ENCODE data around the gene C4orf50. TPM values are rescaled to one million over a fixed set of nuclear protein-coding genes. Genes with fewer than 3 reads are reported as not detected.

The C4orf50 gene
- total RNA-seq, 8 experiments from 2014 or later = 0.09 to 1.2 (median 0.39) TPM

- ATAC-seq (replicated peaks in 6 of 8) = peak in 3 of 8 experiments; percentile 22 to 38 (median 31)
- no peak overlapping the region for H3K4me3 ChIP-seq
- WGBS, 10 experiments = 0 to 86% (median 63%) methylated on average over 1 to 3 of the region's 3 CpGs; no CpG with 5 or more reads in 1 of the 10 experiments
- H3K4me1 ChIP-seq (replicated peaks in 1 of 2) = peaks cover 0 to 3% of the 10 kb centered on the region in 2 donors
- in situ Hi-C loops (cut with MboI; ENCODE audit: low pct_unique_long_range_greater_than_20kb in 2 of 9, low sequenced_read_pairs in 9 of 9, unreplicated experiment in 9 of 9) = loop anchor here in 1 of 9 experiments (25.0 kb wide), 1 partner anchor 332 kb away; no protein-coding TSS in a partner anchor
- H3K27ac ChIP-seq = no peak overlapping the region
These were observed 37.6 kb downstream of the C4orf50 start for GRCh38 chr4:5980436-5981155.

DNA sequence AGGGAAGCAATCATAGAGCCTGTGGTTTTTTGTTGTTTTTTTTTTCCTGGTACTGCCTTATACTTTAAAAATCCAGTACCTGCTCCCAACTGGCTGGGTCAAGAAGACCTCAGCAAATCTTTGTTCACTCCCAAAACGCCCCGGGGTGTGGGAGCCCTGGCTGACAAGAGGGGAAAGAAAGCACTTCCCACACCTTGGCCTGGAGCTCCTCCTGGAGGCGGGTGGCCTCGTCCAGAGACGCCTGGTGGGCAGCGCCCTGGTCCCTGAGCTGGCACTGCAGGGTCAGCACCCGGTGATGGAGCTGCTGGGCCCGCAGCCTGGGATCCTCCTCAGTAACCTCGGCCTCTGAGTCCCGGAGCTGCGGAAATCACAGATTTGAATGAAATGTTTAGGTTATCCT, 38.2 kb downstream of the C4orf50 start:
- H3K27ac ChIP-seq = no peak overlapping the region
- H3K4me3 ChIP-seq = no peak overlapping the region
- WGBS, 10 experiments = 0 to 46% (median 0%) methylated on average over 2 to 6 of the region's 11 CpGs; no CpG with 5 or more reads in 2 of the 10 experiments
- in situ Hi-C loops (cut with MboI; ENCODE audit: low pct_unique_long_range_greater_than_20kb in 2 of 9, low sequenced_read_pairs in 9 of 9, unreplicated experiment in 9 of 9) = loop anchor here in 1 of 9 experiments (25.0 kb wide), 1 partner anchor 332 kb away; no protein-coding TSS in a partner anchor
- ATAC-seq (replicated peaks in 6 of 8) = peak; percentile 59 to 99 (median 92)
- H3K4me1 ChIP-seq (replicated peaks in 1 of 2) = peaks cover 0 to 3% of the 10 kb centered on the region in 2 donors

- ATAC-seq (replicated peaks in 6 of 8) = no peak
- Histone ChIP-seq H3K27ac (no peak overlapping the region), H3K4me3 (no peak overlapping the region), H3K4me1 (replicated peaks in 1 of 2) (peaks cover 0 to 3% of the 10 kb centered on the region in 2 donors)
- 50 to 73% (median 65%) methylated on average over 2 to 8 of the region's 9 CpGs; no CpG with 5 or more reads in 6 of the 10 experiments for WGBS, 10 experiments
- in situ Hi-C loops (cut with MboI; ENCODE audit: low pct_unique_long_range_greater_than_20kb in 2 of 9, low sequenced_read_pairs in 9 of 9, unreplicated experiment in 9 of 9) = loop anchor here in 1 of 9 experiments (25.0 kb wide), 1 partner anchor 335 kb away; no protein-coding TSS in a partner anchor
These were observed 41.3 kb downstream of the C4orf50 start for GRCh38 chr4:5976921-5977320.

GRCh38 chr4:5976431-5976830, 41.8 kb downstream of the C4orf50 start:
- no peak overlapping the region for H3K4me3 ChIP-seq
- peaks cover under 1 to 3% of the 10 kb centered on the region in 2 donors for H3K4me1 ChIP-seq (replicated peaks in 1 of 2)
- WGBS, 10 experiments = 50 to 100% (median 73%) methylated on average over 1 to 3 of the region's 6 CpGs; no CpG with 5 or more reads in 7 of the 10 experiments
- no peak overlapping the region for H3K27ac ChIP-seq
- in situ Hi-C loops (cut with MboI; ENCODE audit: low pct_unique_long_range_greater_than_20kb in 2 of 9, low sequenced_read_pairs in 9 of 9, unreplicated experiment in 9 of 9) = loop anchor here in 1 of 9 experiments (25.0 kb wide), 1 partner anchor 336 kb away; no protein-coding TSS in a partner anchor
- ATAC-seq (replicated peaks in 6 of 8) = no peak

- H3K27ac ChIP-seq = no peak overlapping the region
- ATAC-seq (replicated peaks in 6 of 8) = peak in 1 of 8 experiments; percentile 92
- in situ Hi-C loops (cut with MboI; ENCODE audit: low pct_unique_long_range_greater_than_20kb in 2 of 9, low sequenced_read_pairs in 9 of 9, unreplicated experiment in 9 of 9) = no loop called here
- peaks cover 0 to 4% of the 10 kb centered on the region in 2 donors for H3K4me1 ChIP-seq (replicated peaks in 1 of 2)
- no peak overlapping the region for H3K4me3 ChIP-seq
- WGBS, 10 experiments = 45 to 90% (median 73%) methylated on average over 3 to 13 of the region's 15 CpGs; no CpG with 5 or more reads in 5 of the 10 experiments
These were observed 43.9 kb downstream of the C4orf50 start for GRCh38 chr4:5974321-5974720.

DNA sequence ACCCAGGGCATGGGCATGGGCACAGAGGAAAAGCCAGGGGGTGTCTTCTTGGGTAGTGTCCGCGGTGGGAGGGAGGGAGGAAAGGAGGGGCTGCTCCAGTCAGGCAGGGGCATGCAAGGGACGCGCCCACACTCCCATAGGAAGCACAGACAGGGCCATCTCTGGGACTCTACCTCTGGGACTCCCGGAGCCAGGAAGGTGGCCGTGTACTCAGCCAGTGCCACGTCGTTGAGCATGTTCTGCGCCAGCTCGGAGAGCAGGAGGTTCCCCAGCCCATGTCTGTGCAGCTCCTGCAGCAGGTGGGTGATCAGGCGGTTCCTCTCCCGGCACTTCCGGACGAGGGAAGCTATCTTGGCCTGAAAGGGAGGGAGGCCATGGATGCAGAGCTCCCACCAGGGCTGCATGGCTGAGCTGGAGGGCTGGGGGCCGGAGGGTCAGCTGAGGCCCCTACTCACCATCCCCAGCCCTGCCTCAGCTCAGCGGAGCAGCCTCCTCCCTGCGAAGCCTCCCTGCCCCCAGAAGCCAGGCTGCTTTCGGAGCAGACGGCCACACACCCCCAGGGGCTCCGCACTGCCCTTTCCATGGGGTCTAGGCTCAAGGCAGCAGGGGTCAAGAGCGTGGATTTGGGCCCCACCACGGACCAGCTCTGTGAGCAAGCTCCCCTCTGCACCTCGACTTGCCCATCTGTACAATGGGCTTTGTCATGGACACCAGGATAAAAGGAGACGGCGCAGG, 44.6 kb downstream of the C4orf50 start:
- Histone ChIP-seq H3K4me1 (replicated peaks in 1 of 2) (peaks cover 0 to 4% of the 10 kb centered on the region in 2 donors), H3K27ac (no peak overlapping the region), H3K4me3 (no peak overlapping the region)
- no peak for ATAC-seq (replicated peaks in 6 of 8)
- WGBS, 10 experiments = 20 to 93% (median 56%) methylated on average over 2 to 13 of the region's 25 CpGs; no CpG with 5 or more reads in 4 of the 10 experiments
- in situ Hi-C loops (cut with MboI; ENCODE audit: low pct_unique_long_range_greater_than_20kb in 2 of 9, low sequenced_read_pairs in 9 of 9, unreplicated experiment in 9 of 9) = no loop called here

- H3K27ac ChIP-seq = no peak overlapping the region
- in situ Hi-C loops (cut with MboI; ENCODE audit: low pct_unique_long_range_greater_than_20kb in 2 of 9, low sequenced_read_pairs in 9 of 9, unreplicated experiment in 9 of 9) = no loop called here
- peaks cover 0 to 4% of the 10 kb centered on the region in 2 donors for H3K4me1 ChIP-seq (replicated peaks in 1 of 2)
- no peak overlapping the region for H3K4me3 ChIP-seq
- 20 to 100% (median 71%) methylated on average over 1 to 7 of the region's 10 CpGs; no CpG with 5 or more reads in 5 of the 10 experiments for WGBS, 10 experiments
- no peak for ATAC-seq (replicated peaks in 6 of 8)
These were observed 45.2 kb downstream of the C4orf50 start for GRCh38 chr4:5973033-5973432.

- 83 to 89% methylated on average over 1 to 8 of the region's 11 CpGs; no CpG with 5 or more reads in 8 of the 10 experiments for WGBS, 10 experiments
- in situ Hi-C loops (cut with MboI; ENCODE audit: low pct_unique_long_range_greater_than_20kb in 2 of 9, low sequenced_read_pairs in 9 of 9, unreplicated experiment in 9 of 9) = no loop called here
- H3K4me3 ChIP-seq = no peak overlapping the region
- H3K4me1 ChIP-seq (replicated peaks in 1 of 2) = peaks cover 3 to 4% of the 10 kb centered on the region in 2 donors
- H3K27ac ChIP-seq = no peak overlapping the region
- ATAC-seq (replicated peaks in 6 of 8) = no peak
These were observed 45.7 kb downstream of the C4orf50 start for GRCh38 chr4:5972571-5972970.

DNA sequence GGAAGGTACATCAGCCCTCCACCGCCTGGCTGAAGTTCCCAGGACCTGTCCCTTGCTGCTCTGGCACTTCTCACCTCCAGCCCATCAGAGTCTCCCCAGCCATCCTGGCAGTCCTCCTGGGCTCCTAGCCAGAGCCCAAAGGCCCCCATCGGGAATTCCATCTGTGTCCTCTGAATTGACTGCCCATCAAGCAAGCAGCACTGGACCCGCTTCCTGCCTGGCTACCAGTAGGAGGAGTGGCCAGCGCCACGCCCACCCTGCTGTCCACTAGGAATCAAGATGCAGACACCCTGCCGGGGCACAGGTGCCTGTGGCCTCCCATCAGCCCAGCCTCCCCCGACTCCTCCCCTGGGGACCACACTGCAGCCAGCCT, 47.2 kb downstream of the C4orf50 start:
- peak in 5 of 8 experiments; percentile 43 to 86 (median 76) for ATAC-seq (replicated peaks in 6 of 8)
- Histone ChIP-seq H3K27ac (no peak overlapping the region), H3K4me3 (no peak overlapping the region), H3K4me1 (replicated peaks in 1 of 2) (peaks cover 3 to 4% of the 10 kb centered on the region in 2 donors)
- in situ Hi-C loops (cut with MboI; ENCODE audit: low pct_unique_long_range_greater_than_20kb in 2 of 9, low sequenced_read_pairs in 9 of 9, unreplicated experiment in 9 of 9) = no loop called here
- 60 to 80% (median 60%) methylated on average over 1 to 2 of the region's 7 CpGs; no CpG with 5 or more reads in 7 of the 10 experiments for WGBS, 10 experiments

DNA sequence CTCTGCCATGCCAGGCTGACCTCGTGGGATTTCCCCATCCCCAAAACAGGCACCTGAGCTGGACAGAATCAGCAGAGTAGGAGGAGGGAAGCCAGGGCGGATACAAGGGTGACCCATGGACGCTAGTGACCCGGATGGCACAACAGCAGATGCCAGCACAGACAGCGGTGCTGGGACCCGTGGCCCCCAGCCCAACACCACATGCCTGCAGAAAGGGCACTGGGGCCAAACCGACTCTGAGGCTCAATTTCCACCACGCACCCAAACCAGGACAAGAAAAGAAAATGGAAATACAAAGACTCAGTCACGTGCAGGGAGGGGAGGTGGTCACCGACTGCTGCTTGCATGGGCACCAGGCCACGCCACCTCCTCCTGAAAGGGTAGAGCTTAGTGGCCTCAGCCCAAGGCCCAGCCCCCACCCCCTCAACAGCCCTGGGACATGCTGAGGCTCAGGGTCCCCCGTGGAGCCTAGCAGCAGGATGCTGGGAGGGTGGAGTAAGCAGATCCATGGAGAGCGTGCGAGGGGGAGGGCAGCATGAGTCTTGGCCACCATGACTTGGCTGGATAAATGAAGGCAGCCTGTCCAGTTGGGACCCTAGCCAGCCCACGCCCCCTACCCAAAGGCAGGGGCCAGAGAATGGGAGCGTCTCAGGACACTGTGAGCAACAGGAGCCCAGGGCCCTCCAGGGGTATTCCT, 47.7 kb downstream of the C4orf50 start:
- Histone ChIP-seq H3K4me1 (replicated peaks in 1 of 2) (peaks cover 3 to 4% of the 10 kb centered on the region in 2 donors), H3K27ac (no peak overlapping the region), H3K4me3 (no peak overlapping the region)
- ATAC-seq (replicated peaks in 6 of 8) = peak in 2 of 8 experiments; percentile 3 to 28
- WGBS, 10 experiments = 58 to 90% (median 62%) methylated on average over 2 to 6 of the region's 16 CpGs; no CpG with 5 or more reads in 6 of the 10 experiments
- in situ Hi-C loops (cut with MboI; ENCODE audit: low pct_unique_long_range_greater_than_20kb in 2 of 9, low sequenced_read_pairs in 9 of 9, unreplicated experiment in 9 of 9) = no loop called here

GRCh38 chr4:5969777-5970176, 48.5 kb downstream of the C4orf50 start:
- in situ Hi-C loops (cut with MboI; ENCODE audit: low pct_unique_long_range_greater_than_20kb in 2 of 9, low sequenced_read_pairs in 9 of 9, unreplicated experiment in 9 of 9) = no loop called here
- no peak for ATAC-seq (replicated peaks in 6 of 8)
- no peak overlapping the region for H3K27ac ChIP-seq
- 17 to 80% (median 70%) methylated on average over 1 to 3 of the region's 6 CpGs; no CpG with 5 or more reads in 3 of the 10 experiments for WGBS, 10 experiments
- no peak overlapping the region for H3K4me3 ChIP-seq
- H3K4me1 ChIP-seq (replicated peaks in 1 of 2) = peaks cover 3 to 4% of the 10 kb centered on the region in 2 donors

GRCh38 chr4:5969336-5969735, 48.9 kb downstream of the C4orf50 start:
- WGBS, 10 experiments = 46 to 94% (median 90%) methylated on average over 2 to 5 of the region's 5 CpGs; no CpG with 5 or more reads in 1 of the 10 experiments
- Histone ChIP-seq H3K27ac (no peak overlapping the region), H3K4me3 (no peak overlapping the region), H3K4me1 (replicated peaks in 1 of 2) (peaks cover 3 to 4% of the 10 kb centered on the region in 2 donors)
- ATAC-seq (replicated peaks in 6 of 8) = no peak
- in situ Hi-C loops (cut with MboI; ENCODE audit: low pct_unique_long_range_greater_than_20kb in 2 of 9, low sequenced_read_pairs in 9 of 9, unreplicated experiment in 9 of 9) = no loop called here

Data from motor neuron (in vitro differentiated cells).